NCI-H1092 (cell line): Measurements from ENCODE around the gene KRTAP24-1.

Experiments used
- DNase-seq: peaks from one replicate; lab custom pipeline; 2025; lab: John Stamatoyannopoulos, UW

Gene KRTAP24-1

GRCh38 chr21:30282850-30283249 lies at the start of gene KRTAP24-1:
Gene KRTAP24-1, minus strand, starts transcription at chr21:30282950. Its CDS starts 18 bp downstream, at chr21:30282932.
- no peak for DNase-seq

- no peak for DNase-seq
Measured at GRCh38 chr21:30329203-30329875, 46.6 kb upstream of the KRTAP24-1 start.

- no peak for DNase-seq
Measured at GRCh38 chr21:30326390-30326789, 43.6 kb upstream of the KRTAP24-1 start.

- DNase-seq, result no peak
Measured at GRCh38 chr21:30320215-30320614, 37.5 kb upstream of the KRTAP24-1 start, which contains the start of gene KRTAP26-1. Gene KRTAP26-1, minus strand, starts transcription at chr21:30320315. Its CDS starts 280 bp downstream, at chr21:30320035.

GRCh38 chr21:30315701-30316100 lies 33.0 kb upstream of the KRTAP24-1 start:
- DNase-seq, result no peak

GRCh38 chr21:30306884-30307283 lies 24.1 kb upstream of the KRTAP24-1 start:
- DNase-seq, result peak; percentile 36

- DNase-seq, result no peak
Measured at GRCh38 chr21:30305136-30305535, 22.4 kb upstream of the KRTAP24-1 start.

GRCh38 chr21:30289215-30289614 lies 6.5 kb upstream of the KRTAP24-1 start, which contains the start of gene KRTAP25-1:
Gene KRTAP25-1, minus strand, starts transcription at chr21:30289514. Its CDS starts 24 bp downstream, at chr21:30289490.
- no peak for DNase-seq

- no peak for DNase-seq
Measured at GRCh38 chr21:30271611-30272010, 11.1 kb downstream of the KRTAP24-1 start.

- no peak for DNase-seq
Measured at GRCh38 chr21:30271156-30271555, 11.6 kb downstream of the KRTAP24-1 start.

GRCh38 chr21:30269803-30270530 lies 12.8 kb downstream of the KRTAP24-1 start:
- DNase-seq, result no peak

- DNase-seq, result no peak
Measured at GRCh38 chr21:30268608-30269197, 14.0 kb downstream of the KRTAP24-1 start.

- DNase-seq, result no peak
Measured at GRCh38 chr21:30257773-30258172, 25.0 kb downstream of the KRTAP24-1 start.

- DNase-seq, result no peak
Measured at GRCh38 chr21:30256100-30256499, 26.6 kb downstream of the KRTAP24-1 start.

- no peak for DNase-seq
Measured at GRCh38 chr21:30255679-30256078, 27.1 kb downstream of the KRTAP24-1 start.

GRCh38 chr21:30251781-30252180 lies 31.0 kb downstream of the KRTAP24-1 start:
- no peak for DNase-seq

GRCh38 chr21:30249936-30250335 lies 32.8 kb downstream of the KRTAP24-1 start:
- no peak for DNase-seq

- DNase-seq, result no peak
Measured at GRCh38 chr21:30248844-30249243, 33.9 kb downstream of the KRTAP24-1 start.

- no peak for DNase-seq
Measured at GRCh38 chr21:30245061-30245460, 37.7 kb downstream of the KRTAP24-1 start.

GRCh38 chr21:30243691-30244090 lies 39.1 kb downstream of the KRTAP24-1 start:
- DNase-seq, result no peak

- no peak for DNase-seq
Measured at GRCh38 chr21:30240661-30241060, 42.1 kb downstream of the KRTAP24-1 start.

- no peak for DNase-seq
Measured at GRCh38 chr21:30238168-30238567, 44.6 kb downstream of the KRTAP24-1 start.

GRCh38 chr21:30234643-30235042 lies 48.1 kb downstream of the KRTAP24-1 start:
- no peak for DNase-seq
